SKM-1 (cell line): Measurements from ENCODE around the gene MECR.
A peak's percentile ranks its signal among the peaks of the same experiment; 100 is the strongest.

Experiments
- DNase-seq: peaks from one replicate; lab custom pipeline; 2025; ENCODE audit not compliant: unreplicated experiment; lab: John Stamatoyannopoulos, UW

The MECR gene

GRCh38 chr1:29208442-29208841 lies 22.3 kb downstream of the MECR start:
- no peak for DNase-seq

- DNase-seq = peak; percentile 74
These were observed 28.0 kb downstream of the MECR start for GRCh38 chr1:29202584-29203340.

GRCh38 chr1:29202053-29202452 lies 28.7 kb downstream of the MECR start:
- DNase-seq = peak; percentile 58

DNA sequence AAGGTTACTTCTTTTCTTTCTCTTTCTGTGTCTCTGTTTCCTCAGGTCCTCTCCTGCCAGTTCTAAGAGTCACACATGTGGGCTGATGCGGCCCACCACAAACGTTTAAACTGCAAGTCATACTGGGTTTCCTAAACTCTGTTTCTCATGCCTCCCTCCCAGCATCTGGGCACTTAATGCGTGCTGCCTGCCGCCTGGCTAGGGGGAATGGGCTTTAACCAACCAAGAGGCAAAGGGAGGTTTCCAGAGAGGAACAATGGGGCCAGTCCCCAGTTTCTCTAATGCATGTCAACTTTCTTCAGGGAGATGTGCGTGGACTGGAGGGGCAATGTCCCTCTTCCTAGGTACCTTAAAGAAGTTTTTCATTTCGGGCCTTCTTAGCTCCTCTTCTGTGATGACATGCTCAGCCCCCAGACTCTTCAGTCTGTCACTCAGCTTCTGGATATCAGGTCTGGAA lies 29.1 kb downstream of the MECR start:
- DNase-seq = no peak

DNA sequence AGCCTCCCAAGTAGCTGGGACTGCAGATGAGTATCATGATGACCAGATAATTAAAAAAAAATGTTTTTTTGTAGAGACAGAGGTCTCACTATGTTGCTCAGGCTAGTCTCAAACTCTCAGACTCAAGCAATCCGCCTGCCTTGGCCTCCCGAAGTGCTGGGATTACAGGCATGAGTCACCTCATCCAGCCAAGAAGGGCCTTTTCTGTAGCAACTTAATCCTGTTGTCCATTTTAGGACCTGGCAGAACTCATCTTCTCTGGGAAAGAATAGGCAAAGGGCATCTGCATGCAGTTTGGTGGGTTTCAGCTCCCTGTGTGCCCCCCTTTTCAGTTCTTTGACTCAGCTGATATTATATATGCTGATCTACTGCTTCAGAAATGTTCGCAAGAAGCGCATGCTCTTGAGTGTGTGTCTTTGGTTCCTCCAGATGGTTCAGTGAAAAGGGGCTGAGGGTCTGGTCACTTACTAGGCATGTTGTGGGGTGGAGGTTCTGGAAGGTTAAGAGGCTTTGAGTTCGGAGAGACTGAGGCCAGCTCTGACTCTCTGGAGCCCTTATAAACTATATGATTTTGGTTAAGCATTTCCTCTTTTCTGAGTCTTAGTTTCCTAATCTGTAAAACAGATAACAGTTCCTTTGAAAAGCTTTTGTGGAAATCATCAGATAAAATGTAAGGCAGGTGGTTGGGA lies 29.7 kb downstream of the MECR start:
- DNase-seq = no peak

- DNase-seq = no peak
These were observed 32.7 kb downstream of the MECR start for GRCh38 chr1:29197993-29198392.

GRCh38 chr1:29197590-29197924 lies 33.2 kb downstream of the MECR start:
- DNase-seq = no peak

DNA sequence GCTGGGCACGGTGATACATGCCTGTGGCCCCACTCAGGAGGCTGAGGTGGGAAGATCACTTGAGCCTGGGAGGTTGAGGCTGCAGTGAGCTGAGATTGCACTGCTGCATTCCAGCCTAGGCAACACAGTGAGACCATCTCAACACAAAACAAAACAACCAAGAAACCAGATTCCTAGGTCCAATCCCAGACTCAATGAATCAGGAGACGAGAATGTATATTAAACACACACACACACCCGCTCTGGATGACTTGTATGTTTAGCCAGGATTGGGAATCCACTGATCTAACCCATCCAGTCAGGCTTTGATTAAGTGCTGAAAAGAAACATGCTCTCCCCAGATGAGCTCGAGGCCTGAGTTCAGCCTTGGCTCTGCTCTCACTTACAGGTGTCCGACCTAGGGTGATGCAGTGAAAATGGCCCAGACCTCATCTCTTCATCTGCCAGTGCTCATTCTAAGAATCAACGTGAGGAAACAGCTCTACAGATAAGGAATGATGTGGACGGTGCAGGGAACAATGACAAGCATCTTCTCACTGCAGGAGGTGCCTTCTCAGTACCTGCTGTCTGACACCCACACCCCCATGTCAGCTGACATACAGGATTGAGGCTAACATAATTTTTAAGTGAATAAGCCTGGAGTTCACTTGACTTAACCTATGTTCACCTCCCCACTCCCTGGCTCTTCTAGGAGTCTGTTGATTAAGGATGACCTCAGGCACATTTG lies 33.7 kb downstream of the MECR start:
- DNase-seq = no peak

DNA sequence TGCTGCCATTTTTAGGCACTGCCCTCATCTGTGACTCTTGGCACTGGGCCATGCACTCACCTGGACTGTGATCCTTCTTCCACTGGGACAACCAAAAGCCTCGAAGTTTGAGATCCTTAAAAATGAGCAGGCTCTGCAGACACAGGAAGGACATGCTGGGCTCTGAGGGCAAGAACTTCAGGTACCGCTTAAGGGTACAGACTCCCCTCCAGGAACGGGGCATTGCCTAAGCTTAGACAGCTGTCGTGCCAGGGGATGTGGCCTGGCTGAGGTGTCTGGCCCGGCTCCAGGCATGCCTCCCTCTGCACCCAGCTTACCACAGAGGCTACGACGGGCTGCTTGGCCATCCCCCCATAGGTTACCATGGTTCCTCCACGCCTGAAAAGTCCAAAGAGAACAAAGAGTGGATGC lies 34.8 kb downstream of the MECR start:
- DNase-seq = no peak

DNA sequence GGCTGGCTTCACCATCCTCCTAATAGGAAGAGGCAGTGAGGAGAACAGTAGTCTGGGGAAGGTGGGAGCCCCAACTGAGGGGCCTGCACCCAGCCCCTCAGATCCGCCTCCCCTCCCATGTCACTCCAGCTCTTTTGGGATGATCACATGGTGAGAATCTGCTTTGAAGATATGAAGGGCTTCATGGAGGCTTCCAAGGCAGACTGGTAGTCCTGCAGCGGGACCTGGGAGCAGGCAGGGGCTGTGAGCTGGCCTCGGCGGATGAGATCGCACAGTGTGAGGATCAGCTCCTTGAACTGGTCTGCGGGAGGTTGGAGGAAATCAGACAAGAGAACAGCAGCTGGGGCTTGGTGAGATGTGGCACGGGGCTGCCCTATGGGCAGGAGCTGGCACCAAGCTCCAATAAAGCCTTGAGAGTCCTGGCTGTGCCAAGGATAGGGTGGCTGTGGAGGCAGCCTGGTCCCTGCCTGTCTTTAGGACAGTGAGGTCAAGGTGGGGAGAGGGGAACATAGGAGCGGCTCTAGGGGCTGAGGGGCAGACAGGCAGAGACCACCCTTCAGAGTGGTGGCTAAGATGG lies 36.8 kb downstream of the MECR start:
- DNase-seq = no peak

DNA sequence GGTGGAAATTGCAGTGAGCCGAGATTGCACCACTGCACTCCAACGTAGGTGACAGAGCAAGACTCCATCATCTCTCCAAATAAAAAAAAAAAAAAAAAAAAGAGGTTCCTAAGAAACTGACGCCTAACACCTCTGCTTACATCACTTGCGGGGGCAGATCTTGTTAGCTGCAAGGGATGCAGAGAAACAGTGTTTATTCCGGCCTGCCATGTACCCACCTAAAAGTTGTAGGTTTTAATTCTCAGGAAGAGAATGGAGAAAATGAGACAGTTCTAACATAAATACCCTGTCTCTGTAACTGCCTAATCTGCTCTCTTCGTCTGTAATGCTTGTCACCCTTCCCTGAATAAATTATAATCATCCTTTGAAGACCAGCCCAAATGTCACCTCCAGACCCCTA lies 40.0 kb downstream of the MECR start:
- no peak for DNase-seq

GRCh38 chr1:29186707-29187106 lies 44.0 kb downstream of the MECR start:
- DNase-seq = no peak

DNA sequence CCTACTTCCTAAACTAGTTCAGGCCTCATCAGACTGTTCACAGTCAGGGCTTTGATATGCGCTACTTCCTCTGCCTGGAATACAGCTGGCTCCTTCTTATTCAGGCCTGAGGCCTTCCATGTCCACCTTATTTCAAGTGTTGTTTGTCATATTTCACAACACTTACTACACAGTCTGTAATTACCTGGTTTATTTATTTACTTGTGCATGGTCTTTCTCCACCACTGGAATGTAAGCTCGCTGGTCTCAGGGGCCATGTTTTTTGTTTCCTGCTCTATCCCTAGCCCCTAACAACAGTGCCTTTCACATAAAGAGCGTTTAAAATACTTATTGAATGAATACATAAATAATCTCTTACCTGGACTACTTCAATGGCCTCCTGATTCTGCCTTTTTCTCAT lies 44.5 kb downstream of the MECR start:
- DNase-seq = no peak

- DNase-seq = no peak
These were observed 47.4 kb downstream of the MECR start for GRCh38 chr1:29183287-29183686.

- DNase-seq = peak; percentile 97
These were observed 49.1 kb downstream of the MECR start, which contains the start of gene SRSF4 for GRCh38 chr1:29181413-29182225. SRSF4 (minus strand) TSS chr1:29181900; CDS start chr1:29181752, 148 bp downstream.

GRCh38 chr1:29180497-29181412 lies 50.0 kb downstream of the MECR start:
- no peak for DNase-seq

- DNase-seq = no peak
These were observed 51.0 kb downstream of the MECR start for GRCh38 chr1:29179641-29180184.

DNA sequence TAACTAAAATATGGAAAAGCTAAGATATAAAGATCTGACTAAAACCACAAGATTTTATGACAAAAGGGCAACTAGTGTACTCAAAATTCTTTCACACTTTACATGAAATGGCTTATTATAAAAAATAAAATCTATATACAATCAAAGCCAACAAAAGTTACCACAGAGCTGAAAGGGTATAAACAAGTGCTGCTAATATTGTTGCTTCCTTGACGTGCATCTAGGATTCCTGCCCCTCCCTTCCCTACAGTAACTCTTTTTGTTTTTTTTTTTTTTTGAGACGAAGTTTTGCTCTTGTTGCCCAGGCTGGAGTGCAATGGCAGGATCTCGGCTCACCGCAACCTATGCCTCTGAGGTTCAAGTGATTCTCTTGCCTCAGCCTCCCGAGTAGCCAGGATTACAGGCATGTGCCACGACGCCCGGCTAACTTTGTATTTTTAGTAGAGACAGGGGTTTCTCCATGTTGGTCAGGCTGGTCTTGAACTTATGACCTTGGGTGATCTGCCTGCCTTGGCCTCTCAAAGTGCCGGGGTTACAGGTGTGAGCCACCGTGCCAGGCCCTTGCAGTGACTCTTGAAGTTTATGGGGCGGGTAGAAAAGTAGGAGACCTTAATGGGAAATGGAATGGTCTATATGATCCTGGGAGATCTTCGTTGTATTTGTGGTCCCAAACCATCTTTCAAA lies 53.6 kb downstream of the MECR start:
- DNase-seq = no peak

- DNase-seq = no peak
These were observed 54.2 kb downstream of the MECR start for GRCh38 chr1:29176576-29176975.
